Stimulated activated memory B cell treated with anti-CD40 and anti-IgM and Interleukin-4, amounts not matched to agents 10 μg/mL and 1 μg/mL and 100 μg/mL, for 72 hours (primary cell): ENCODE results near the gene COL6A2.
"Not testable (repeated sequence)": the region's sequence is repeated elsewhere in the genome, so short reads cannot be mapped to it uniquely, and the experiment has no call there.

Source experiments
- ATAC-seq: fragments of 150-1000 bp; cut with Tn5 transposase; 2 replicates; pipeline ENCODE4 v1.10.0; 2021
- H3K27ac Mint-ChIP-seq: one replicate; pipeline ENCODE4 v1.8.0; 2022; ENCODE audit warnings: mild to moderate bottlenecking, mixed read lengths
- H3K27me3 Mint-ChIP-seq: one replicate; pipeline ENCODE4 v1.8.0; 2022; ENCODE audit warnings: mixed read lengths
- H3K36me3 Mint-ChIP-seq: one replicate; pipeline ENCODE4 v1.8.0; 2022; ENCODE audit warnings: mixed read lengths
- H3K4me1 Mint-ChIP-seq: one replicate; pipeline ENCODE4 v1.8.0; 2022; ENCODE audit warnings: mixed read lengths
- H3K4me3 Mint-ChIP-seq: one replicate; pipeline ENCODE4 v1.8.0; 2022; ENCODE audit warnings: mild to moderate bottlenecking, moderate library complexity, mixed read lengths
- H3K9me3 Mint-ChIP-seq: one replicate; pipeline ENCODE4 v1.8.0; 2022; ENCODE audit warnings: mixed read lengths

Gene COL6A2

GRCh38 chr21:46081862-46082712, 15.8 kb upstream of the COL6A2 start:
- no peak overlapping the region for H3K27ac Mint-ChIP-seq

GRCh38 chr21:46082713-46082962, 15.3 kb upstream of the COL6A2 start:
- ATAC-seq = no peak
- no peaks in the 10 kb centered on the region for H3K4me1 Mint-ChIP-seq
- H3K36me3 Mint-ChIP-seq = no peaks in the 10 kb centered on the region
- peaks cover 21% of the 10 kb centered on the region for H3K27me3 Mint-ChIP-seq
- H3K4me3 Mint-ChIP-seq = no peak overlapping the region
- H3K27ac Mint-ChIP-seq = no peak overlapping the region
- peaks cover 8% of the 10 kb centered on the region for H3K9me3 Mint-ChIP-seq

More at GRCh38 chr21:46081862-46082712, 15.8 kb upstream of the COL6A2 start:
- peak; percentile 3 for ATAC-seq
- H3K4me3 Mint-ChIP-seq = no peak overlapping the region
- peaks cover 5% of the 10 kb centered on the region for H3K9me3 Mint-ChIP-seq
- peaks cover 27% of the 10 kb centered on the region for H3K27me3 Mint-ChIP-seq
- H3K4me1 Mint-ChIP-seq = no peaks in the 10 kb centered on the region
- H3K36me3 Mint-ChIP-seq = no peaks in the 10 kb centered on the region

- no peak for ATAC-seq
- H3K9me3 Mint-ChIP-seq = peaks cover 11% of the 10 kb centered on the region
- peaks cover 16% of the 10 kb centered on the region for H3K27me3 Mint-ChIP-seq
- H3K36me3 Mint-ChIP-seq = no peaks in the 10 kb centered on the region
- no peak overlapping the region for H3K27ac Mint-ChIP-seq
- no peaks in the 10 kb centered on the region for H3K4me1 Mint-ChIP-seq
- no peak overlapping the region for H3K4me3 Mint-ChIP-seq
Measured at GRCh38 chr21:46082963-46083790, 14.7 kb upstream of the COL6A2 start.

- no peak for ATAC-seq
- Mint-ChIP-seq H3K4me1 (no peaks in the 10 kb centered on the region), H3K4me3 (no peak overlapping the region), H3K27me3 (peaks cover 9% of the 10 kb centered on the region), H3K36me3 (no peaks in the 10 kb centered on the region), H3K27ac (no peak overlapping the region), H3K9me3 (peaks cover 17% of the 10 kb centered on the region)
Measured at GRCh38 chr21:46083791-46084561, 13.9 kb upstream of the COL6A2 start.

GRCh38 chr21:46084709-46085108, 13.2 kb upstream of the COL6A2 start:
- H3K4me1 Mint-ChIP-seq = no peaks in the 10 kb centered on the region
- H3K4me3 Mint-ChIP-seq = no peak overlapping the region
- H3K36me3 Mint-ChIP-seq = no peaks in the 10 kb centered on the region
- H3K9me3 Mint-ChIP-seq = peaks cover 17% of the 10 kb centered on the region
- H3K27ac Mint-ChIP-seq = no peak overlapping the region
- ATAC-seq = no peak
- peaks cover 9% of the 10 kb centered on the region for H3K27me3 Mint-ChIP-seq

GRCh38 chr21:46085259-46085658, 12.7 kb upstream of the COL6A2 start:
- H3K27ac Mint-ChIP-seq, H3K4me1 Mint-ChIP-seq, H3K4me3 Mint-ChIP-seq, H3K36me3 Mint-ChIP-seq, H3K27me3 Mint-ChIP-seq, ATAC-seq: not testable (repeated sequence)
- peaks cover 18% of the 10 kb centered on the region for H3K9me3 Mint-ChIP-seq

- peaks cover 4% of the 10 kb centered on the region for H3K27me3 Mint-ChIP-seq
- H3K36me3 Mint-ChIP-seq = no peaks in the 10 kb centered on the region
- no peak for ATAC-seq
- no peak overlapping the region for H3K27ac Mint-ChIP-seq
- H3K4me3 Mint-ChIP-seq = no peak overlapping the region
- H3K9me3 Mint-ChIP-seq = peaks cover 28% of the 10 kb centered on the region
- H3K4me1 Mint-ChIP-seq = no peaks in the 10 kb centered on the region
Measured at GRCh38 chr21:46087641-46088040, 10.3 kb upstream of the COL6A2 start.

GRCh38 chr21:46088189-46088588, 9.7 kb upstream of the COL6A2 start:
- no peaks in the 10 kb centered on the region for H3K27me3 Mint-ChIP-seq
- H3K4me1 Mint-ChIP-seq = no peaks in the 10 kb centered on the region
- no peak overlapping the region for H3K4me3 Mint-ChIP-seq
- no peak overlapping the region for H3K27ac Mint-ChIP-seq
- H3K9me3 Mint-ChIP-seq = peaks cover 28% of the 10 kb centered on the region
- no peak for ATAC-seq
- H3K36me3 Mint-ChIP-seq = no peaks in the 10 kb centered on the region

GRCh38 chr21:46089285-46089684, 8.6 kb upstream of the COL6A2 start:
- peaks cover 28% of the 10 kb centered on the region for H3K9me3 Mint-ChIP-seq
- H3K4me1 Mint-ChIP-seq = no peaks in the 10 kb centered on the region
- no peaks in the 10 kb centered on the region for H3K27me3 Mint-ChIP-seq
- no peak overlapping the region for H3K4me3 Mint-ChIP-seq
- ATAC-seq = no peak
- H3K36me3 Mint-ChIP-seq = no peaks in the 10 kb centered on the region
- H3K27ac Mint-ChIP-seq = no peak overlapping the region

- no peak overlapping the region for H3K27ac Mint-ChIP-seq
- peaks cover 6% of the 10 kb centered on the region for H3K27me3 Mint-ChIP-seq
- H3K36me3 Mint-ChIP-seq = no peaks in the 10 kb centered on the region
- H3K4me3 Mint-ChIP-seq = no peak overlapping the region
- ATAC-seq = no peak
- H3K4me1 Mint-ChIP-seq = no peaks in the 10 kb centered on the region
- H3K9me3 Mint-ChIP-seq = peaks cover 28% of the 10 kb centered on the region
Measured at GRCh38 chr21:46091118-46091517, 6.8 kb upstream of the COL6A2 start.

GRCh38 chr21:46091631-46092025, 6.3 kb upstream of the COL6A2 start:
- Mint-ChIP-seq H3K27ac (no peak overlapping the region), H3K36me3 (no peaks in the 10 kb centered on the region), H3K27me3 (peaks cover 11% of the 10 kb centered on the region), H3K4me1 (no peaks in the 10 kb centered on the region), H3K4me3 (no peak overlapping the region), H3K9me3 (peaks cover 27% of the 10 kb centered on the region)
- no peak for ATAC-seq

GRCh38 chr21:46092026-46092764, 5.7 kb upstream of the COL6A2 start:
- Mint-ChIP-seq H3K27me3 (peaks cover 17% of the 10 kb centered on the region), H3K36me3 (no peaks in the 10 kb centered on the region), H3K4me1 (no peaks in the 10 kb centered on the region), H3K27ac (no peak overlapping the region), H3K4me3 (no peak overlapping the region), H3K9me3 (peaks cover 22% of the 10 kb centered on the region)
- ATAC-seq = no peak

- Mint-ChIP-seq H3K4me1 (no peaks in the 10 kb centered on the region), H3K27me3 (peaks cover 19% of the 10 kb centered on the region), H3K36me3 (no peaks in the 10 kb centered on the region), H3K27ac (no peak overlapping the region), H3K9me3 (peaks cover 18% of the 10 kb centered on the region), H3K4me3 (no peak overlapping the region)
- ATAC-seq = no peak
Measured at GRCh38 chr21:46092811-46093667, 4.9 kb upstream of the COL6A2 start.
